Tibial nerve (tissue), 4 donors: ENCODE data around the gene PSG4.
"Not testable (repeated sequence)": the region's sequence is repeated elsewhere in the genome, so short reads cannot be mapped to it uniquely, and the experiment has no call there.

ENCODE experiments used
- CTCF ChIP-seq, 5 experiments: fragments of 200-600 bp in 3 of 5; fragments of 450-650 bp in 2 of 5; sonication (generic) in 3 of 5; IDR thresholded peaks; one replicate each; pipeline ENCODE4 v1.5.1; 2016 to 2019; ENCODE audit warnings: antibody characterized with exemption in 5 of 5, mild to moderate bottlenecking in 3 of 5, moderate library complexity in 2 of 5
- EP300 ChIP-seq, 2 donors: sonication (generic); formaldehyde crosslinking; IDR thresholded peaks; one replicate each; pipeline ENCODE4 v1.6.1; 2017; ENCODE audit warnings: antibody characterized with exemption in 2 of 2, mild to moderate bottlenecking in 1 of 2
- POLR2A ChIP-seq, 2 donors: fragments of 450-650 bp; IDR thresholded peaks; one replicate each; pipeline ENCODE4 v1.6.1; 2017; ENCODE audit warnings: antibody characterized with exemption in 2 of 2, mild to moderate bottlenecking in 2 of 2, moderate library complexity in 2 of 2

- TF ChIP-seq POLR2A, CTCF, EP300 (IDR thresholded peaks at IDR 0.05): not testable (repeated sequence)
Measured at GRCh38 chr19:43192381-43193155, 12.9 kb downstream of the PSG4 start.
